ENCODE results near the gene DOK6. TPM values are rescaled to one million over a fixed set of nuclear protein-coding genes. Genes with fewer than 3 reads are reported as not detected.
"Not testable (repeated sequence)": the region's sequence is repeated elsewhere in the genome, so short reads cannot be mapped to it uniquely, and the experiment has no call there.

The DOK6 gene
- polyA plus RNA-seq, 12 donors: 2.7 to 5.2 (median 3.7) TPM; not detected in 1

GRCh38 chr18:69804776-69805501, 404.3 kb downstream of the DOK6 start:
- no peak for DNase-seq

DNA sequence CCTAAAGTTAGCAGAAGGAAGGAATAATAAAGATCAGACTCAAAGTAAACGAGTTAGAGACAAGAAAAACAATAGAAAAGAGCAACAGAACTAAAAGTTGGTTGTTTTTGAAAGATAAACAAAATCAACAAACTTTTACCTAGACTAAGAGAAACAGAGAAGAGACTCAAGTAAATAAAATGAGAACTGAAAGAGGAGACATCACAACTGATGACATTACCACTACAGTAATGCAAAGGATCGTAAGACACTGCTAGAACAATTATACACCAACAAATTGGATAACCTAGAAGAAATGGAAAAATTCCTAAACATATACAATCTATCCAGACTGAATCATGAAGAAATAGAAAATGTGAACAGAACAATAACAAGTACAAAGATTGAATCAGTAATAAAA, 407.7 kb downstream of the DOK6 start:
- no peak for DNase-seq

- no peak for DNase-seq
Observed at GRCh38 chr18:69813559-69813958, 412.9 kb downstream of the DOK6 start.

- no peak for DNase-seq
Observed at GRCh38 chr18:69814861-69815385, 414.2 kb downstream of the DOK6 start.

DNA sequence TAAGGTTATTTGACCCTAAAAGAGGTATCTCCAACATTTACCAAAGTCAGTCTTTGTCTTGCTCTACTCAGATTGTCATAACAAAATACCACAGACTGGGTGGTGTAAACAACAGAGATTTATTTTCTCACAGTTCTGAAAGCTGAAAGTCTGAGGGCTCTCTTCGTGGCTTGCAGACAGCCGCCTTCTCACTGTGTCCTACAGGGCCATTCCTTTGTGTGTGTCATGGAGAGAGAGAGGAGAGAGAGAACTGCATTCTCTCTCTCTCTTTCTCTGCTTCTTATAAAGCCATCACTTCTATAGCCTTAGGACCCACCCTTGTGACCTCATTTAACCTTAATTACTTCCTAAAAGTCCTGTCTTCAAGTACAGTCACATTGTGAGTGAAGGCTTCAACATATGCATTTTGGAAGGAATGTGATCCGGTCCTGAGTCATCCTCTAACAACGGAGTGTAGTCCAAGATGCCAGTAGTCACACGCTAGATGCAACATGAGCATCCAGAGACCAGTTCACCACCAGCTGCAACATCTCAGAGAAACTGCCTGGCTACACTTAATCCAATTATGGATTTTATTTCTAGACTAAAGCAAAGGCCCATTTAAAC, 416.8 kb downstream of the DOK6 start:
- DNase-seq: no peak

- no peak for DNase-seq
Observed at GRCh38 chr18:69819460-69819859, 418.8 kb downstream of the DOK6 start.

- DNase-seq: no peak
Observed at GRCh38 chr18:69820538-69820937, 419.9 kb downstream of the DOK6 start.

DNA sequence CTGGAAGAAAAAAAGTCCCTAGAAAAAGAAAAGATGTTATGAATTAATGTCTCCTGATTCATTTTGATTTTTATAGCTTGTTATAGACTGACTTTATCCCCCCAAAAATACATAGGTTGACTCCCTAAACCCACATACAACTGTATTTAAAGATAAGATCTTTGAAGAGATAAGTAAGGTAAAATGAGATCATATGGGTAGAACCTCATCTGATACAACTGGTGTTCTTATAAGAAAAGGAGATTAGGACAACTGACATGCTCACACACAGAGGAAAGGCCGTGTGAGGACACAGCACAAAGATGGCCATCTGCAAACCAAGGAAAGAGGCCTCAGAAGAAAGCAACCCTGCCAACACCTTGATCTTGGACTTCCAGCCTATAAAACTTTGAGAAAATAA, 429.5 kb downstream of the DOK6 start:
- DNase-seq: no peak

DNA sequence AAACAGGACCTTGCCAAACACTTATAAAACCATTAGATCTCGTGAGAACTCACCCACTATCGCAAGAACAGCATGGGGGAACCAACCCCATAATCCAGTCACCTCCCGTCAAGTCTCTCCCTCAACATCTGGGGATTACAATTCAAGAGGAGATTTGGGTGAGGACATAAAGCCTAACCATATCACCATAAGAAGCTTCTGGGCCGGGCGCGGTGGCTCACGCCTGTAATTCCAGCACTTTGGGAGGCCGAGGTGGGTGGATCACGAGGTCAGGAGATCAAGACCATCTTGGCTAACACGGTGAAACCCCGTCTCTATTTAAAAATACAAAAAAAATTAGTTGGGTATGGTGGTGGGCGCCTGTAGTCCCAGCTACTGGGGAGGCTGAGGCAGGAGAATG, 434.3 kb downstream of the DOK6 start:
- DNase-seq: not testable (repeated sequence)

GRCh38 chr18:69838003-69838402, 437.3 kb downstream of the DOK6 start:
- no peak for DNase-seq

DNA sequence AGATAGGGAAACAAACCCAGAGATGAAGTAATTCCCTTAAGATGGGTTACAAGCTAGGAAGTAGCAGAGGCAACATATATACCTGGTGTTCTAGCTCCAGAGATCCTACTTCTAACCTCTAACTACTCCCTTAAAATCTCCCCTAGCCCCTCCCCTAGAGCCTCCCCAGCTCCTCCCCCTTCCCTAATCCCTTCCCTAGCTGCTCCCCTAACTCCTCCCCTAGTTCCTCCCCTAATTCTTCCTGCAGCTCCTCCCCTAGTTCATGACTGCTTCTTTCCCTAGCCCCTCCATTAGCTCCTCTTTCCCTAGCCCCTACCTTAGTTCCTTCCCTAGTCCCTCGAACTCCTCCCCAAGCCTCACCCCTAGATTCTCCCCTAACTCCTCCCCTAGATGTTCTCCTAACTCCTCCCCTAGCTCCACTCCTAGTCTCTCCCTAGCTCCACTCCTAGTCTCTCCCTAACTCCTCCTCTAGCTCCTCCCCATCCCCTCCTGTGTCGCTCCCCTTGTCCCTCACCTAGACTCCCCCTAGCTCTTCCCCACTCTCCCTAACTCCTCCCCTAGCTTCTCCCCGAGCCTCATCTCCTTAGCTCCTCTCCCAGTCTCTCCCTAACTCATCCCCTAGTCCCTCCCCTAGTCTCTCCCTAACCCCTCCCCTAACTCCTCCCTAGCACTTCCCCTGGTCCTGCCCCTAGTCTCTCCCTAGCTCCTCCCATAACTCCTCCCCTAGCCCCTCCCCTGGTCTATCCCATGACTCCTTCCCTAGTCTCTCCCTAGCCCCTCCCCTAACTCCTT, 438.1 kb downstream of the DOK6 start:
- DNase-seq: no peak

GRCh38 chr18:69839497-69839896, 438.8 kb downstream of the DOK6 start:
- no peak for DNase-seq

GRCh38 chr18:69840001-69840400, 439.3 kb downstream of the DOK6 start:
- DNase-seq: no peak

GRCh38 chr18:69840445-69840844, 439.8 kb downstream of the DOK6 start:
- DNase-seq: no peak

- no peak for DNase-seq
Observed at GRCh38 chr18:69841117-69841516, 440.4 kb downstream of the DOK6 start.

DNA sequence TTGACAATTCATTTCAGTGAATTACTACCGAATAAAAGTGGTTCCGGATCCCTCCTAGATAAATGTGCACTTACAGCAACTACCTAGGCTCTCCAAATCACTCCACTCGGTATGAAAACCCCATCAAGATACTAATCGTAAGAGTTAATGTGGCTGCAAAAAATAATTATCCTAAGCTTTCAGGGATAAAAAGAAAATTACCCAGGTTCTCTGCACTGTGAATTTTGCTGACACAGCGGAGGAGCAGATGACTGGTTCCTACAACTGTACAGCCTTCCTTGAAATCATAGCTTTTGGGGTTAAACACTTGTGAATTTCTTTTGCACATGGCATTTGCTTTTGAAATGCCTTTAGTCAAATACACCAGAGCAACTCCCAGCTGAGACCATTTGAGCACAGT, 442.3 kb downstream of the DOK6 start:
- DNase-seq: no peak

- no peak for DNase-seq
Observed at GRCh38 chr18:69844656-69845055, 444.0 kb downstream of the DOK6 start.

DNA sequence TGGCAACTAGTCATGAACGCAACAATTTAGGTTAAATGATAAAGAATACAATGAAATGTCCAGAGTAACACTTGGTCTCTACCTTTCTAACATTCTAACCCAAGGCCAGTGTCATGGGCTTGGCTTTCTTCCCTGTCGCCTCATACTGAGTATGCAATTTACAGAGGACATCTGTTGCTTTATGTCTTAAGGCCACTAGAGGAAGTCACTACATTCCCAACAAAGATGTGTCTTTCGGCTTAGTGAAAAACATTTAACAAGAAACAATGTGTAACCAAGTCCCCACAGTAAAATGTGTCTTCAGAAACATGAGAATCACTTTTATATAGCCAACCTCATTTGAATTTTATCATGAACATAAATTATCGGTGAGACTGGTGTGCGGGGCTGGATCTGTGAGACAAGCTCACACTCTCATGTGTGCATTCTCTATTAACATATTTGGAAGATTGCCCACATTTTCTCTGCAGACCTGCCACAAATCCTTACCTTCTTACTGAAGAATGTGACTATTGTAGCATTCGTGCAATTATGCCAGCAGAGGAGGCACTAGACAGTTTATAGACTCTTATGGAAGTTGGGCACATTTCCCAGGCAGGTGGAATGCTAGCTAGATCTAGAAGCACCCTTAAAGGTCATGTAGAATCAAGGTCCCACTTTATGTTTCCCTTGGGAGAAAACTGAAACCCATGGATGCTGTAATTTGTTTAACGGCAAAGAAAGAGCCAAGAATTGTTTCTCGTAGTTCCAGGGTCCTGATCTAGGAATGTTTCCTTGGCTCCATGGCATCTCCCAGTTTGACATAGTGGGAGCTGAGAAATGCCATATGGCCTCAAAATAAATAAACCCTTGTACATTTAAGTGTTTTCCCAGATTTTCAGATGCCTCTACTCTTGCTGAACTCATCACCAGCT, 445.2 kb downstream of the DOK6 start:
- no peak for DNase-seq

DNA sequence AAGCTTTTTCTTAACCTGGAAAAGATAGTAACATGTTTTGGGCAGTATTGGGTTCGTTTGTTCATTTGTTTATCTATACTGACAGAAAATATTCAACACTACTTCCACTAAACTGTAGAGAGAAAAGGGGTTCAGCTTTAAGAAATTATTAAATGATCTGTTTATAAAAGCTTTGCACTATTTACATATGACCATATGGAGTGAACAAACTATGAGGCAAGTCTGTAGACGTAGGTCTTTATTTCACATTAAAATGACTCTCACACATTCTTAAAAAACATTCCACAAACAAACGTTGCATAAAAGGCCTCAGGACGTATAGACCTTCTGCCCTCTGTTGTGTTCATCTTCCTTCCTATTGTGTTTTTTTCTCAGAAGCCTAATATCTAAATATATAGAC, 452.4 kb downstream of the DOK6 start:
- no peak for DNase-seq

DNA sequence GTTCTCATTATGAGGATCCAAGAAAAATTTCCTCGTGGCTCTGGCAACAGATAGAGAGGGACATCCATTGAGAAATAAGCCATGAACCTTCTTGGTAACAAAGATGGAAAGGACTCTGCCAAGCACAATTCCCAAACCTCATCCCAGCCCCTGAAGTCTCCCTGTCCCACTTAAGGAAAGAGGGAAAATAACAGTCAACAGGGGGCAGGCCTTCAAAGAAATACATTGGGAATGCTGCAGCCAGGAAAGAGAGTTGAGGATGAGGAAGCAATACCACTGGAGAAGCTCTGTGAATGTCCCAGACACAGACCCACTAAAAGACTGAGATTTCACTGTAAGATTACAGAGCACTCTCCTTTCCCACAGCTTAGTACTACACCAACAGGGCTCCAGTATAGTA, 453.8 kb downstream of the DOK6 start:
- no peak for DNase-seq

GRCh38 chr18:69858897-69859296, 458.2 kb downstream of the DOK6 start:
- no peak for DNase-seq

DNA sequence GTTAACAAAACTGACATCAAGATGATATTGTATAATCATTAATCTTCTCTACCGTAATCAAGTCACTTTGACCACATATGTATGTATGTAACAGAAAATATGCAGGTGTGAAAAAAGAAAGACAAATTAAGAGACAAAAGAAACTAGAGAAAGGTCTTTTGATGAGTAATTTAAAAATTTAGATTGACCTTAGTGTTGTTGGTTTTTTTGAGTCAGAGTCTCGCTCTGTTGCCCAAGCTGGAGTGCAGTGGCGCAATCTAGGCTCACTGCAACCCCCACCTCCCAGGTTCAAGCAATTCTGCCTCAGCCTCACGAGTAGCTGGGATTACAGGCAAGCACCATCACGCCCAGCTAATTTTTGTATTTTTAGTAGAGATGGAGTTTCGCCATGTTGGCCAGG, 464.1 kb downstream of the DOK6 start:
- not testable (repeated sequence) for DNase-seq
